ENCODE results near the gene COL21A1.
"Not testable (repeated sequence)": the region's sequence is repeated elsewhere in the genome, so short reads cannot be mapped to it uniquely, and the experiment has no call there.

Gene COL21A1

DNA sequence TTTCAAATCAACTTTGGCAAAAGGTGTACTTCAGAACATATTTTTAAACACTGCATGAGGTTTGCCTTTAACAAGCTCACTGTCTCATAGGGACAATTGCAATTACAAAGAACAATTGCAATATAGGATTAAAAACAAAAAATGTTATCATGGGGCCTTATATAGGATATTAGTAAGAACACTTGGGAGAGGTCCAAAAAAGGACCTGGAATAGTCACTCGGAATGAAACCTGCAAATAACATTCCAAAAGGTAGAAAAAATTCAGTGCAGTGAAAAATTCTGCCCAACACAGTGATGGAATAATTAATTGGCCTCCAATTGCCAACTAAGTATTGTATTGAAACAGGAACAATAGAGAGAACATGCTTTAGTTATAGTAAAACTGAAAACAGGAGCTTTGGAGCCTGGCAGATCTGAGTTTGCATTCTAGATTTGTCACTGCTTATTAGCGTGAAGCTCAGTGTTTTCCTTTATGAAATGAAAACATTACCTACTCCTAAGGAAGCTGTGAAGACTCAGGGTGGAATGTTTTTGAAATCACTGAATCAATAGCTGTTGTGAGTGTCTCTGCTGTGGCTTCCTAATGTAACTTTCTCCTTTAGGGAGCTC, 199.3 kb downstream of the COL21A1 start:
- DNase-seq (ENCODE audit: low read depth): no peak

DNA sequence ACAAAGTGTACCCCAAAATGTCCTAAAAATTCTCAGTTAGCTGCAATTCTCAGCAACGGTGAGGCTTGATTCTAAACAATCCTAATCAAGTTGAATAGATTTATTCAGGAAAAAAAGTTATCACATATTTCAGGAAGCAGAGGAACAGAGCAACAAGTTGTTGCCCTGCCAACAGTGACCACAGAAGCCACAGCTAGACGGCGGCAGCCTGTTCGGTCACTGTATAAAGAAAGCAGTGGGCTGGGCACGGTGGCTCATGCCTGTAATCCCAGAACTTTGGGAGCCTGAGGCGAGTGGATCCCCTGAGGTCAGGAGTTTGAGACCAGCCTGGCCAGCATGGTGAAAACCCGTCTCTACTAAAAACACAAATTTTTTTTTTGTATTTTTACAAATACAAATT, 200.8 kb downstream of the COL21A1 start:
- DNase-seq (ENCODE audit: low read depth): no peak

DNA sequence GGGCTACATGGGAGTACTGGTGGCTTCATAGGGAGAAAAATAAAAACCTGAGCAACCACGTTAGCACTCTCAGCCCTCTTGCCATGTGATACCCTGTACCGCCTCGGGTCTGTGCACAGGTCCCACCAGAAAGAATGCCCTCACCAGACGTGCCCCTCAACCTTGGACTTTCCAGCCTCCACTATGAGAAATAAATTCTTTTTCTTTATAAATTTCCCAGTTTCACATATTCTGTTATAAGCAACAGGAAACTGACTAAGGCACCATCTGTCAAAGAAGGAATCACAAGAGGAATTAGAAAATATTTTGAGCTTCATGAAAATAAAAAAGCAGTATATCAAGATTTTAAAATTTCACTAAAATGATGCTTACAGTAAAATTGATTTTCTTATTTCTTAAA, 203.6 kb downstream of the COL21A1 start:
- no peak for DNase-seq (ENCODE audit: low read depth)

DNA sequence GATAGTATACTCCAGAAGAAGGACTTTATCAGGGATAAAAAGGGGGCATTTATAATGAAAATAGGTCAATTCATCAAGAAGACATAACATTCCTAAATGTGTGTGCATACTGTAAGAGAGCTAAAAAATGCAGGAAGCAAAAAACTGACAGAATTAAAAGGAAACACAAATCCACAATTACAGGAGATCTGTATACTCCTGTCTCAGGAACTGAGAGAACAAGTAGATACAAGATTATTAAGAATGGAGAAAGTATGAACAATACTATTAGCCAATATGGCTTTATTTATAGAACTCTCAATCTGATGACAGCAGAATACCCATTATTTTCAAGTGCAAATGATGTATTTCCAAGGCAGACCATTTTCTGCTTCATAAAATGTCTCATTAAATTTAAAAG, 204.3 kb downstream of the COL21A1 start:
- DNase-seq (ENCODE audit: low read depth): no peak

DNA sequence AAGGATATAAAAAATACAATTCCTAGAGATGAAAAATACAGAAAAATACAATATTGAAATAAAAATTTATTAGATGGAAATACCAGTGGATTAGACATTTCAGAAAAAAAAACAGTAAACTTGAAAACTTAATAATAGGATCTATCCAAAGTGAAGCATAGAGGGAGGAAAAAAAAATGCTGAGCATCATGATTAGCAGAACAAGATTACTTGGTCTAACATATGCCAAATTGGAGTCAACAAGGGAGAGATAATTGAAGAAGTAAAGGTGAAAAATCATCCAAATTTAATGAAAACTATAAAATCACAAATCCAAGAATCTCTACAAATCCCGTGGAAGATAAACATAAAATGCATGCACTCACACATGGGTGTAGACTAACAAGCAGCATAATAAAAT, 205.8 kb downstream of the COL21A1 start:
- DNase-seq (ENCODE audit: low read depth): no peak

DNA sequence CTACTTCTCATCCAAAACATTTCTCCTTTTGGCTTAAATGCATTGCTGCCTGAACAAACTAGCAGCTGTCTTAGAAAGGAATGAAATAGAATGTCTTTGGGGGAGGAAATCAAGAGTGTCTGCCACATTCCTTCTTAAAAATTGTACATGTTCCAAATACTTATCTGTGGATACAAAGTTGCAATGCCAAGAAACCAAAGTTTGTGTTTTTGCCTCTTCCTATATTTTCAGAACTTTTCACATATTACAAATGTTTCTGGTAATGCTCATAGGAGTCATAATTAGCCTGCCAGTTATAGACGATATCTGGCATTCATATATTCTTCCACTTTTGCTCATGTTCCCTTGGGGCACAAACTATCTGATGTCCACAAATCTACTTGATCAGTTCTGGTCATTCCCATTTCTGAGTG, 206.5 kb downstream of the COL21A1 start:
- DNase-seq (ENCODE audit: low read depth): no peak

DNA sequence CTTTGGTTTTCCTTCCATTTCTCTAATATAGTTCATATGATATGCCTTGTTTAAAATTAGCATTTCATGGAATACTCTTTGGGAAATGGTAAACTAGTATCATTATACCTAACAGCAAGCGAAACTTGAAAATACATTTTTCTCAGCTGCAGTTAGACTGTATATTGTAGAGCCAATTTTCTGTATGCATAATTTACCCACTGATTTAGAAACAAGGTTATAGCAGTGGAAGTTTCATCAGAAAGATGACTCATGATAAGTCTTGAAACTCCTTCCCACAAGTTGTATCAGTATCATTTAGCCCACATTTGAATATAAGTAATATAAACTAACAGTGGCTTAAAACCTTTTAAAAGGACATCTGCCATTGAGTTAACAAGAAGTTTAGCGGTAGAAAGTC, 207.2 kb downstream of the COL21A1 start:
- no peak for DNase-seq (ENCODE audit: low read depth)

DNA sequence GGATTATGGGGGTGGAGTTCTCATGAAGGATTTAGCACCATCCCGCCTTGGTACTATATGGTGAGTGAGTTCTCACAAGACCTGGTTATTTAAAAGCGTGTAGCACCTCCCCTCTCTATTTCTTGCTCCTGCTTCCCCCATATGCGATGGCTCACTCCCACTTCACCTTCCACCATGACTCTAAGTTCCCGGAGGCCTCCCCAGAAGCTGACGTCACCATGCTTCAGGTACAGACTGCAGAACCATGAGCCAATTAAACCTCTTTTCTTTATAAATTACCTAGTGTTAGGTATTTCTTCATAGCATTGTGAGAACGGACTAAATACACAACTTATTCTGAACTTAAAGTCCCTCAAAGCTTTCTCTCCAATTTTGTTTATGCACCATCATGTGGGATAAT, 208.6 kb downstream of the COL21A1 start:
- DNase-seq (ENCODE audit: low read depth): no peak

DNA sequence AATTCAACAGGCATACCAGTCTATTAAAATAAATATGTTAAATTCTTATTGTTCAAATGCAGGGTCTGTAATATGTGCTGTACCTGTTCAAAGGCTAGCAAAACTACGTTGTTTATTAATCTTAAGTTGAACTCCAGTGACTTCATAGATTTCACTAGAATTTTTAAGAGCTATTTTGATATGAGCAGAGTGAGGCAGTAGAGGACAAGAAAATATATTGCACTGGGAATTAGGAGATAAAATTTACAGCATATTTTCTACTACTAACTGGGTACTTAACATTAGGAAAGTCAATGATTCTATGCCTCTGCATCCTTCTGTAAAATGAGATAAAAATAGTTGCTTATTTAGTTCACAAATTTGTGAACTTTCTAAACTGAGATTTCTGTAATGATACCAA, 209.8 kb downstream of the COL21A1 start:
- DNase-seq (ENCODE audit: low read depth): no peak

DNA sequence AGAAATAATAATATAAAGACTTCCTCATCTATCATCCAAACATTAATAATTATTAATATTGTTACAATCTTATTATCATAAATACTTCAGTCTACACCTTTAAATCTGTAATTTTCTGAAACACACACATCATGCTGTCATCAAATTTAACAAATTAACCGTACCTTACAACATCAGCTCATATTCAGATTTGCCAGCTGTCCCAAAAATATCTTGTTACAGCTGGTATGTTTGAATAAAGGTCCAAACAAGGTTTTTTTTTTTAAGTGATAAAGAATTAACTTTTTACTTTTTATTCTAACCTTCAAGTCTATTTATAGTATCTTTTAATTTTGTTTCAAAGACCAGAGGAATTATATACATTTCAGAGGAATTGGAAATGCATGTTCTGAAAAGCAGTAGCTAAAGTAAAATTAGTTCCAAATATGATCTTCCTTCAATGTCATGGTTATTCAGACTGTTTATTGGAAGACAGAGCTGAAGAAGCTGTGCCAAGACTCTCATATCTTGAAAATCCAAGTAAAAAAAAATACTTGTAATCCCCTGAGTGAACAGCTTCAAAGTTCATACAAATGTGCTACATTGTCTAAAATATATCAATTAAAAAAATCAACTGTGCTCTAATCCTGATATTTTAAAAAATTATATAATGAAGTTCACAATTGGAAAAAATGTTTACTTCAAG, 210.3 kb downstream of the COL21A1 start:
- no peak for DNase-seq (ENCODE audit: low read depth)

DNA sequence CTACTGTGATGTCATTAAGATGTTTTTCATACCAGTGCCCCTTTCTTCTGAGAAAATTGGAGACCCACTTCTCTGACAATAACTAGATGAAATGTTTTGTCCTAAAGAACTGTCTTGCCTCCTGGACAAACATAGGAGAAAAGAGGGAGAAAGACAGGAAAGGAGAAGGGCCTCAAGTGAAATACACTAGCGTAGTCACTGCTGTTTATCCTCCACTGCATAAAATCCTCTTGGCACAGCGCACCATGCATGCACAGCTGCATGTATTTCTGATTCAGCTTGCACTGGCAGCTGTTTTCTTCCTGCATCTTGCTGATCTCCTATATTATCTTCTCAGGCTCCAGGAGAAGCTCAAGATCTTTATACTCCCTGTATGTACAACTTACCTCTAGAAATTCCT, 214.0 kb downstream of the COL21A1 start:
- DNase-seq (ENCODE audit: low read depth): no peak

DNA sequence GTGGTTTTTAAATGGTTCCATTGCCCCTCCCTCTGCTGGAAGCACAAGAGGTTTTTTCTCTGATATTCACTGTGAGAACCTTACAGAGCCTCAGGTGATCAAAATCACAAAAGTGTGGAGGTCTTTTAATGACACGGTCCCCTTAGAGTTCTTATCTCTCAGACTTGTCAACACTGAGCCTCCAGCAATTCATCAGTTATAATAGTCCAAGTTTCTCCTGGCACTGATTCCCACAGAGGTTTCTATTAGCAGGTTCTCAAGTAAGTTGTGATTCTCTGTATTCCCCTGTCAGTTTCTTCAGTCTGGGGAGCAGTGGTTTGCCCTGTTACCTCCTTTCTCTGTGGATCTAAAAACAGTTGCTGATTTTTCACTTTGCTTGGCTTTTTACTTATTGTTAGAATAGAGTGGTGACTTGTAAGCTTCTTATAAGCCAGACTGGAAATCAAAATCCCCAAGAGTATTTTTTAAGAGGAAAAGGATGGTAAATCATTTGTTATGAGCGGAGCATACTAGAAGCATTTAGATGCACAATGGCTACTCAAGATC, 214.6 kb downstream of the COL21A1 start:
- DNase-seq (ENCODE audit: low read depth): no peak

DNA sequence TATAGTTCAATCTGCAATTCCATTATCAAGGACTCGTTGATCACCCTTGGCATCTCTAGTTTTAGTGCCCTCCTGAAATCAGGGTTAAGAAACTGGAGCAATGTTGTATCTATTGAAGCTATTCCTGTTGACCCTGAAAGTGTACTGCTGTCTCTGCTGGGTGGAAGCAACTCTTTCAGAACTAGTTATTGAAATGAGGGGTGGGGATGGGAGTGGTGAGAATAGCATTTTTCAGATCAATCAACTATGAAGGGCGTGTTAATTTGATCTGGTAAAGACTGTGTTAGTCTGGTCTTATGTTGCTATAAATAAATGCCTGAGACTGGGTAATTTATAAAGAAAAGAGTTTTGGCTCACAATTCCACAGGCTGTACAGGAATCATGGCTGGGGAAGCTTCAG, 219.5 kb downstream of the COL21A1 start:
- DNase-seq (ENCODE audit: low read depth): no peak

DNA sequence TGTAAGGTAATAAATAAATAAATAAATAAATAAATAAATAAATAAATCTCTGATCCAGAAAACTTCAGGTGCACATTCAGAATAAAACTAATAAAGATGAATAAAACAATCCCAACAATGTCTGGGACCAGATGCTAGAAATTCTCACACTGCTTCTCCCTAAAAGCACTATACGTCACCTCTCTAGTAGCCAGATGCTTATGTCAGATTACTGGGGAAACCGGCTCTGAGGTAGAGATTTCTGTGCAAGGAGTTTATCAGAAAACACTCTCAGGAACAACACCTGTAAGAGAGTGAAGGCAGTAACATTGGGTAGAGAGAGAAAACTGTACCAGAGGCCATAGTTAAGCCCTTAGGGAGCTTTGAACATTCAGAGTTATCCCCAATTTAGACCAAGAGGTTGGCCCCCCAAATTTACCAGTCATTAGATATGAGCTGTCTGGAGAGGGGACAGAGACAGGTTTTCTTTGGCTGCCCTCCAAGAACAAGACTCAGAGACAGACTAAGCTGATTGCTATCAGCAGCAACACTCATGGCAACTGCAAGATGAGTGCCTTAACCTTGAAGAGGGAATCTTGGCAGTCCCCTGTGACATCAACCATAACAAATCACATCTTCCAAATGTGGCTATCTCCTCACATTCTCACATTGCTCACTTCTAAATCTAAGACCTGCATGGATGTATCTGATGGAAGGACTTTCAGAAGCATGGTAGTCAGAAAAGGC, 220.8 kb downstream of the COL21A1 start:
- DNase-seq (ENCODE audit: low read depth): no peak

DNA sequence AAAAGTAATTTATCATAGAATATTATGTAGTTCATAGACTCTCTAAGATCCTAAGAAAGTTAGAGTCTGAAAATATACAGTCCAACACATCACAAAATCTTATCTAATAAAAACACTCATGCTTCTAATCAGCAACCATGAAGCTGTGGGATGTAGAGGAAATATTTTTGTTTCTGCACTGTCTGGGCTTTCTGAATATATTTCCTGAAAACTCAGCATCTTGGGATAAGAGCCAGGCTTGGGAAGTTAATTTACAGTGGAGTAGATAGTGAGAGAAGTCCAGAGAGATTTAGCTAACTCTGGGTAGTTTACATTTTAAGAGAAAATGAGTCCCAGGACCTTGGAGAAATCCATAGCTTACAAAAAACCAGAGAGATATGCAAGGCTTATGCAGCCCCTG, 221.6 kb downstream of the COL21A1 start:
- DNase-seq (ENCODE audit: low read depth): no peak

DNA sequence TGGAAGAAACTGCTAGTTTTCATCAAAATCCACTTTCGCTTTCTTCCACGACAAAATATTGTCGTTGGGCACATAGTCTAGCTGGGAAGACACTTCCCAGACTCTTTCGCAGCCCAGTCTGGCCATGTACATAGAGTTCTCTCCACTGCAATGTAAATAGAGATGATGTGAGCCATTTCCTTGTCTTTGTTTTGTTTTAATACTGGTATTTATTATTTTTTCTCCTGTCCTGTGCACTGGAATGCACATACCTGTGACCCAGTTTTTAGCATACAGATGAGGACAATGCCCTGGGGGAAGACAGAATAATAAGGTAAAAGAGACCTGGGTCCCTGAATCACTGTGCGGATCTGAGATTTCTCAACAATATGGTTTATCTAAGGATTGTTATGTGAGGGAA, 222.4 kb downstream of the COL21A1 start:
- DNase-seq (ENCODE audit: low read depth): no peak

DNA sequence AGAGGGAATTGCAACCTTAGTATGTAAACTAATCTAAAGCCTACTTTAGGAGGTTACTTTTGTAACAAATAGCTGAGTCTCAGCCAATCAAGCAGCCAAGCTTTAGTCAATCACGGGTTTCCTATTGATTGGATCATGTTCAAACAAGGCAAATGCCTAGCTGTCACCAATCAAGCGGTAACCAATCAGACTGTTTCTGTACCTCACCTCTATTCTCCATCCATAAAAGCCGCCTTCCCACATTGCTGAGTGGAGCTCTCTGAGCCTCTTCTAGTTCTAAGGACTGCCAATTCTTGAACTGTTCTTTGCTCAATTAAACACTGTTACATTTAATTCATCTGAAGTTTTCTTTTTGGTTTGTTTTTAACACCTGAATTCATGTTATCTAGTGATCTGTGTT, 223.6 kb downstream of the COL21A1 start:
- no peak for DNase-seq (ENCODE audit: low read depth)

DNA sequence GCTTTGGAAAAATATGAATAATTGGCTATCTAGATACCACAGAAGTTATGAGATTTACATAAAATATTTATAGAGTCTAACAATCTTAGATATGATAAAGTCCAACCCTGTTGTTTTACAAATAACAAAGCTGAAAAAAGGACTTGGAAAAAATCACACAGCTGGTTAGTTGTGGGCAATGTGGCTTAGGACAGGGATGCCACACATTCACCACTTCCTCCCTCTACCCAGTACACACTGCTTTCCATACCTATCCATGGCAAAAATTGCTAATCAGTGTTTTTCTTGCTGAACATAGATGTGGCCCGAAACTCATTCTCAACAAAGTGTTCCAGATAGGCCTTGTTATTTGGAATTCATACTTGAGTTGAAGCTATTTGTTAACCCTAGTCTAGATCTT, 224.7 kb downstream of the COL21A1 start:
- DNase-seq (ENCODE audit: low read depth): no peak

DNA sequence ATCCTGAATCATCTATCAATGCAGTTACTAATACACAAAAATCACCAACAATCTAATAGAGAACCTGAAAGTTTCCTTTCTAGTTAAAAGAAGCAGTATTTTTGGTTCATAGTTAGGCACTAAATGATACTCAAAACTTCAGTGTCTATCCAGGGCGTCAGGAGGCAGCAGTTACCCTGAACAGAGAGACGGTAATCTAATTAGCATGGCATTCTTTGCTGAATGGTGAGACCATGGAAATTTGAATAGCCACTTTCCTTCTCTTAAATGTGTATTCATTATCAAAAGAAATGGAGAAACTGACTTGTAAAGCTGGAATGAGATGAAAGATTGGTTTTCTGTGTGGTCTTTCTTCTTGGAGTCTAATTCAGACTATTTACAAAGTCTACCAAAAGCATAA, 225.4 kb downstream of the COL21A1 start:
- DNase-seq (ENCODE audit: low read depth): no peak

DNA sequence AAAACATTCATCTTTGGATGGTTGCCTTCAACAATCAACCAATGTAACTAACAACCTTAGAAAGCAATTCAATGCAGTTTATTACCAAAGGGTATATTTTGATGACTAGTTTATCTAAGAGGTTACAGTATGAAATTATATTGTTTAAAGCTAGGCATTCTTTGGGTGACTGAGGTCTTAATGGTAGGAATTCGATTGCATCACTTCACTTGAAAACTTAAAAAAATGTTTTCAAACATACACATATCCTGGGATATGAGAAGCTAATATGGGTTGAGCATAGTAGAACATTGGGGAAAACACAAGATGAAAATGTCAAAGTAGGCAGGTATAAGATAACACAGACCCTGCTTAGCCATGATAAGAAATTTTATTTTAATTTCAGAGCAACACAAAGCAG, 227.4 kb downstream of the COL21A1 start:
- no peak for DNase-seq (ENCODE audit: low read depth)

DNA sequence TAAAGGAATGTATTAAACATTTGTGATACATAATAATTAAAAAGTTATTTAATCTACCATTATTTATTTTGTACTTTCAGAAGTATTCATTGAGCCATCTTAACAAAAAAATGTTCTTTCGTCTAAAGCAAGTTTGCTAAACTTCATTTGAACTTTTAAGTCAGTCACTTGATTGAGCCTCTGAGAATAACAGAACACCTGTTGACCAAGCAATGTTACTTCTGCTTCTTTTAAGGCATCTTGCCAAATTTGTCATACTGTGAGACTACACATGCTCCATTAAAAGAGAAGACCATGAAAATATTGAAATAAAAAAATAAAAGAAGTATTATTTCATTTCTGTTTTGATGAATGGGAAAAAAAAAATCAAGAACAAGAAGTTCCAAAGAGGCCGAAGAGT, 230.2 kb downstream of the COL21A1 start:
- no peak for DNase-seq (ENCODE audit: low read depth)

DNA sequence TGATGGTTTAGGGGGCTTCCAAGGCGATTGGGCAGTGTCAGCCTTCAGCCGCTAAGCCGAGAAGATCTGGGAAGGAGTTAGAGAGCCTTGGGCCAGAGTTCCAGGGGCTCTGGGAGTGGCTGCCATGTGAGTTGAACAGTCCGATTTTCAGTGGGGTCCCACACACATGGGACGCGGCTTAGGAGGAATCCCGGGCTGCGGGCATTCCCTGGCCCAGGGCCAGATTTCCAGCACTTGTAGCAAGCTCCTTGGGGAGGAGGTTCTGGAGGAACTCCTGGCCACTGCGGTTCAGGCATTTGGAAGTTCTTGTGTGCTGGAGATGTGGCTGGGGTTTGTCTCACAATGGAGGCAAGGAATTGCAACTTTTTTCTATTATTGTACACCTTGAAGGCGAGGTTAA, 233.3 kb downstream of the COL21A1 start:
- DNase-seq (ENCODE audit: low read depth): not testable (repeated sequence)

DNA sequence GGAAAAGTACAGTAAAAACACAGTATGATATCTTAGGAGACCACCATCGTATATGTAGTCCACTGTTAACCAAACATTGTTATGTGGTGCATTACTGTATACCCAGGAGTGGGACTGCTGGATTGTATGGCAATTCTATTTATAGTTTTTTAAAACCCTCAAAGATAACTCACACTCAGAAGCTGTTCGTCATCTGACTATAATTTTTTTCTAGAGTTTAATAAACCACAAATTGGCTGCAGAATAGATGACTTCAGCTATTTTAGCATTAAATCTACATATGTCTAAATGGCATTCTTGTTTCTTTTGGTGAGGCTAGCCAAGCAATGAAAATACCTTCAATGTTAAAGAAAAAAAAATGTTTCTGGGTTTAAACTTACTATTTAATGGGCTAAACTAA, 237.7 kb downstream of the COL21A1 start:
- no peak for DNase-seq (ENCODE audit: low read depth)

Data from stimulated activated CD8-positive, alpha-beta memory T cell treated with anti-CD3 and anti-CD28 coated beads, Interleukin-15, amount 100 ng/mL, for 1 hour (primary cell).